PC-3 (cell line): ENCODE measurements around the gene ST3GAL2. TPM values are rescaled to one million over a fixed set of nuclear protein-coding genes. Genes with fewer than 3 reads are reported as not detected.

Source experiments
- ATAC-seq: fragments of 200-7000 bp; cut with Tn5 transposase; 2 replicates; pipeline ENCODE4 v1.9.1; 2020; ENCODE audit warnings: mild to moderate bottlenecking, moderate library complexity
- BruUV-seq: library from RNA; stranded (reverse); fragments of 400-500 nt; replicated peaks from 2 replicates; lab custom pipeline; 2021; lab: Mats Ljungman, UMichigan
- CTCF ChIA-PET: fragments of 300-600 bp; sonication (Branson Sonifier 250); formaldehyde crosslinking; loops from one replicate; lab custom pipeline; 2022; ENCODE audit warnings: antibody characterized with exemption; lab: Charles Lee
- POLR2A ChIA-PET: fragments of 300-600 bp; sonication (Branson Sonifier 250); formaldehyde crosslinking; loops from one replicate; lab custom pipeline; 2022; ENCODE audit warnings: antibody characterized with exemption; ENCODE audit not compliant: unreplicated experiment; lab: Charles Lee
- DNase-seq: peaks from one replicate; pipeline ENCODE4 v3.0.0-alpha.2; 2015
- H2AFZ ChIP-seq: fragments of 300-600 bp; sonication (generic); 2 replicates; pipeline ENCODE4 v1.6.0; 2016; ENCODE audit warnings: antibody characterized with exemption, low read length
- H3F3A ChIP-seq: fragments of 300-600 bp; sonication (generic); one replicate; pipeline ENCODE4 v1.6.0; 2017; ENCODE audit warnings: antibody characterized with exemption, low read length, control low read depth, mild to moderate bottlenecking; ENCODE audit not compliant: unreplicated experiment
- H3K27ac ChIP-seq: fragments of 300-600 bp; sonication (generic); 2 replicates; pipeline ENCODE4 v1.5.1; 2016; ENCODE audit warnings: mild to moderate bottlenecking, low read length
- H3K27me3 ChIP-seq: fragments of 300-600 bp; sonication (generic); 2 replicates; pipeline ENCODE4 v1.6.1; 2016; ENCODE audit warnings: low read length, mixed read lengths
- H3K36me3 ChIP-seq: fragments of 300-600 bp; sonication (generic); 2 replicates; pipeline ENCODE4 v1.6.1; 2016; ENCODE audit warnings: low read depth, mixed run types, low read length, mixed read lengths
- H3K4me1 ChIP-seq: fragments of 300-600 bp; sonication (generic); 2 replicates; pipeline ENCODE4 v1.5.1; 2016; ENCODE audit warnings: low read length; ENCODE audit not compliant: insufficient read depth
- H3K4me2 ChIP-seq: fragments of 300-600 bp; sonication (generic); 2 replicates; pipeline ENCODE4 v1.6.0; 2016; ENCODE audit warnings: low read length
- H3K4me3 ChIP-seq: fragments of 300-600 bp; sonication (generic); 2 replicates; pipeline ENCODE4 v1.5.1; 2016; ENCODE audit warnings: mild to moderate bottlenecking, low read length, mixed read lengths
- H3K79me2 ChIP-seq: fragments of 300-600 bp; sonication (generic); 2 replicates; pipeline ENCODE4 v1.6.1; 2017; ENCODE audit warnings: low read length, mixed read lengths
- H3K9ac ChIP-seq: fragments of 300-600 bp; sonication (generic); 2 replicates; pipeline ENCODE4 v1.6.0; 2016; ENCODE audit warnings: mild to moderate bottlenecking, low read length
- H3K9me2 ChIP-seq: fragments of 300-600 bp; sonication (generic); replicated peaks from 2 replicates; pipeline ENCODE4 v1.6.1; 2016; ENCODE audit warnings: mixed run types, low read length, mixed read lengths
- H3K9me3 ChIP-seq: fragments of 300-600 bp; sonication (generic); 2 replicates; pipeline ENCODE4 v1.6.1; 2016; ENCODE audit warnings: low read length, mixed read lengths
- H4K20me1 ChIP-seq: fragments of 300-600 bp; sonication (generic); 2 replicates; pipeline ENCODE4 v1.6.1; 2016; ENCODE audit warnings: low read length, mixed read lengths
- CTCF ChIP-seq: fragments of 300-600 bp; sonication (generic); conservative IDR thresholded peaks from 2 replicates; pipeline ENCODE4 v1.5.1; 2017; ENCODE audit warnings: antibody characterized with exemption, low read depth, mild to moderate bottlenecking, low read length
- EZH2 ChIP-seq: fragments of 300-600 bp; sonication (generic); IDR thresholded peaks from one replicate; pipeline ENCODE4 v1.6.1; 2017; ENCODE audit warnings: antibody characterized with exemption, mild to moderate bottlenecking, low read length; ENCODE audit not compliant: unreplicated experiment
- EZH2phosphoT487 ChIP-seq: fragments of 300-600 bp; sonication (generic); IDR thresholded peaks from 2 replicates; pipeline ENCODE4 v1.6.1; 2018; ENCODE audit warnings: mild to moderate bottlenecking, antibody characterized with exemption, low read length, borderline replicate concordance
- intact Hi-C: fragments of 100-400 bp; cut with micrococcal nuclease; formaldehyde crosslinking; loops from 2 replicates; pipeline ENCODE4 v1.9.0; 2023
- total RNA-seq: library from RNA; depleted of rRNA; stranded (reverse); fragments of >200 nt; gene quantifications from 2 replicates; pipeline ENCODE4 v1.2.3, GENCODE V29; 2014

ST3GAL2 gene
- total RNA-seq, 1 experiment from 2014 or later, result 9.8 TPM

GRCh38 chr16:70380248-70380918, 58.5 kb downstream of the ST3GAL2 start:
- no peaks in the 10 kb centered on the region for H3K27me3 ChIP-seq
- no peaks in the 10 kb centered on the region for H3K9me3 ChIP-seq
- H3F3A ChIP-seq, result no peaks in the 10 kb centered on the region
- 0 out of 2 replicates have a peak, but pooled peaks cover 3% of the 10 kb centered on the region for H3K36me3 ChIP-seq
- peak overlapping the region; percentile 98 for H3K4me2 ChIP-seq
- DNase-seq, result peak; percentile 81
- ChIA-PET CTCF (interaction anchor here (1.1 to 1.3 kb wide), 2 partner anchors 48 to 90 kb away, joined by 3 to 6 read pairs; no protein-coding TSS in a partner anchor), POLR2A (interaction anchor here (0.5 to 1.1 kb wide), 4 partner anchors 19 to 335 kb away, joined by 3 to 6 read pairs (median 4); no protein-coding TSS in a partner anchor)
- H2AFZ ChIP-seq, result peak overlapping the region; percentile 78
- peaks cover 22% of the 10 kb centered on the region for H3K79me2 ChIP-seq
- H3K4me3 ChIP-seq, result peak overlapping the region; percentile 94
- intact Hi-C loops, result loop anchor here (2.0 kb wide), 1 partner anchor 58 kb away; the partner anchor contains the start of gene ST3GAL2
- H3K4me1 ChIP-seq, result peaks cover 7% of the 10 kb centered on the region; the same call in 1 of the 2 replicates
- no peaks in the 10 kb centered on the region for H3K9me2 ChIP-seq
- peak overlapping the region; percentile 94 for H3K9ac ChIP-seq
- H3K27ac ChIP-seq, result peak overlapping the region; percentile 88
- BruUV-seq, result no TSS peak
- TF ChIP-seq CTCF (no peak), EZH2 (no peak), EZH2phosphoT487 (no peak)
- no peaks in the 10 kb centered on the region for H4K20me1 ChIP-seq
- peak; percentile 41 for ATAC-seq

DNA sequence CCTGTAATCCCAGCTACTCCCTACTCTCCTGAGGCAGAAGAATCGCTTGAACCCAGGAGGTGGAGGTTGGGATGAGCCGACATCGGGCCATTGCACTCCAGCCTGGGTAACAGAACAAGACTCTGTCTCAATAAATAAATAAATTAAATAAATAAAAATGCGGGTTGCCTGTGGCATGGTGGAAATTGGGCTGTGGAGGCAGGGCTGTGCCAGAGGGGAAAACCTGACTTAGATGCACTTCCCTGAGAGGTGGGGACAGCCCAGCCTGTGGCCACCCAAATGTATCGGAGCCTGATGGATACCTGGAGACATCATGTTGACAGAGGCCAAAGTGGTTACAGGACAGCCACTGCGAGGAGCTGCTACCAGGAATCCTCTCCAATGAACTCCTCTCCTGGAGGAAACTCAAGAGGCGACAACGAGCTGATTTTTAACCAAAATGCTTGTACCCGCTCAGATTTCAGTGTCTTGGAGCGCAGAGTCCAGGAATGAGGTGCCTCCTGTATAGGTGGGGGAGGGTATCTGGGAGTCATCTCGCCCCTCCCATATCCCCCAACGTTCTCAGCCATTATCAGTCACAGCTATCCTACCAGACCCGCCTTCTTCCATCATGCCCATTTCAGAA, 59.9 kb downstream of the ST3GAL2 start:
- no peaks in the 10 kb centered on the region for H3K9me2 ChIP-seq
- H3K9ac ChIP-seq, result no peak overlapping the region
- intact Hi-C loops, result no loop called here
- H3K4me2 ChIP-seq, result peak overlapping the region; percentile 98; the same call in 1 of the 2 replicates
- ChIA-PET CTCF (no interaction called here), POLR2A (no interaction called here)
- H3K4me1 ChIP-seq, result peaks cover 7% of the 10 kb centered on the region; the same call in 1 of the 2 replicates
- BruUV-seq, result no TSS peak
- no peaks in the 10 kb centered on the region for H3K9me3 ChIP-seq
- H3K79me2 ChIP-seq, result peaks cover 22% of the 10 kb centered on the region
- ATAC-seq (no peak), DNase-seq (no peak)
- H3K4me3 ChIP-seq, result no peak overlapping the region
- H4K20me1 ChIP-seq, result no peaks in the 10 kb centered on the region
- no peak for TF ChIP-seq CTCF
- TF ChIP-seq EZH2, result no peak
- no peak for TF ChIP-seq EZH2phosphoT487
- 0 out of 2 replicates have a peak, but pooled peaks cover 3% of the 10 kb centered on the region for H3K36me3 ChIP-seq
- no peaks in the 10 kb centered on the region for H3K27me3 ChIP-seq
- no peak overlapping the region for H2AFZ ChIP-seq
- H3K27ac ChIP-seq, result no peak overlapping the region
- no peaks in the 10 kb centered on the region for H3F3A ChIP-seq
